ENCODE measurements around the gene MAML2. TPM values are rescaled to one million over a fixed set of nuclear protein-coding genes. Genes with fewer than 3 reads are reported as not detected.

Gene MAML2
- total RNA-seq, 1 donor from 2014 or later: 3.8 TPM

DNA sequence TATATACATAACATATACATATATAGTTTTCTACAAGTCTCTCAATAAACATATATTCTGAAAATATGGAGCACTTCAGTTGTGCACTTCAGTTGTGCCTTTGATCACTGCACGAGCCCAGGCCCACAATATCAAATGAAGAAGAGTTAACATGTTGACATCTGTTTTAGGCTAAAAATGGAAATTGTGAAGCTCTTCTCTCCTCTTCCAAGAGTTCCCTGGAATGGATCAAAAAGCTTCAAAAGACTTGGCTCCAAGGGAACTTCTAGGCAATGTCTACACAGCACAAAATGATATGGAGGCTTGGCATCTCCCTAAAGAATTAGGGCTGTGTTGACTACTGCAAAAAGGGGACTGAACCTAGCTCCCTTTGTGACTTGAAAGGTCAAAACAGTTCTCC lies 36.9 kb downstream of the MAML2 start:
- no peaks in the 10 kb centered on the region for H3F3A ChIP-seq (ENCODE audit: low read depth)
- no peak overlapping the region for H3K9ac ChIP-seq
- H3K9me3 ChIP-seq (ENCODE audit: low read depth): no peaks in the 10 kb centered on the region
- no peak for DNase-seq (ENCODE audit: low spot score)
- peak overlapping the region; percentile 48 for H3K4me2 ChIP-seq
- H4K20me1 ChIP-seq (ENCODE audit: low read depth): no peaks in the 10 kb centered on the region
- no peak overlapping the region for H3K27ac ChIP-seq
- no peak overlapping the region for H3K4me3 ChIP-seq
- H2AFZ ChIP-seq (replicated peaks): no peak overlapping the region
- no peaks in the 10 kb centered on the region for H3K79me2 ChIP-seq (ENCODE audit: low read depth)
- peaks cover 16% of the 10 kb centered on the region for H3K4me1 ChIP-seq
- Mint-ChIP-seq H3K4me3 (peak overlapping the region; percentile 56), H3K4me1 (peaks cover 59% of the 10 kb centered on the region), H3K9me3 (no peaks in the 10 kb centered on the region), H3K27me3 (ENCODE audit: insufficient read depth, low read depth) (no peaks in the 10 kb centered on the region), H3K27ac (peak overlapping the region; percentile 96), H3K36me3 (no peaks in the 10 kb centered on the region)
- no peaks in the 10 kb centered on the region for H3K27me3 ChIP-seq
- TF ChIP-seq EZH2phosphoT487 (IDR thresholded peaks at IDR 0.05) (no peak), EZH2 (IDR thresholded peaks at IDR 0.05) (no peak)
- TF ChIP-seq, protein P1, sequence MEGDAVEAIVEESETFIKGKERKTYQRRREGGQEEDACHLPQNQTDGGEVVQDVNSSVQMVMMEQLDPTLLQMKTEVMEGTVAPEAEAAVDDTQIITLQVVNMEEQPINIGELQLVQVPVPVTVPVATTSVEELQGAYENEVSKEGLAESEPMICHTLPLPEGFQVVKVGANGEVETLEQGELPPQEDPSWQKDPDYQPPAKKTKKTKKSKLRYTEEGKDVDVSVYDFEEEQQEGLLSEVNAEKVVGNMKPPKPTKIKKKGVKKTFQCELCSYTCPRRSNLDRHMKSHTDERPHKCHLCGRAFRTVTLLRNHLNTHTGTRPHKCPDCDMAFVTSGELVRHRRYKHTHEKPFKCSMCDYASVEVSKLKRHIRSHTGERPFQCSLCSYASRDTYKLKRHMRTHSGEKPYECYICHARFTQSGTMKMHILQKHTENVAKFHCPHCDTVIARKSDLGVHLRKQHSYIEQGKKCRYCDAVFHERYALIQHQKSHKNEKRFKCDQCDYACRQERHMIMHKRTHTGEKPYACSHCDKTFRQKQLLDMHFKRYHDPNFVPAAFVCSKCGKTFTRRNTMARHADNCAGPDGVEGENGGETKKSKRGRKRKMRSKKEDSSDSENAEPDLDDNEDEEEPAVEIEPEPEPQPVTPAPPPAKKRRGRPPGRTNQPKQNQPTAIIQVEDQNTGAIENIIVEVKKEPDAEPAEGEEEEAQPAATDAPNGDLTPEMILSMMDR (IDR thresholded peaks at IDR 0.05): no peak
- H3K36me3 ChIP-seq: no peaks in the 10 kb centered on the region

DNA sequence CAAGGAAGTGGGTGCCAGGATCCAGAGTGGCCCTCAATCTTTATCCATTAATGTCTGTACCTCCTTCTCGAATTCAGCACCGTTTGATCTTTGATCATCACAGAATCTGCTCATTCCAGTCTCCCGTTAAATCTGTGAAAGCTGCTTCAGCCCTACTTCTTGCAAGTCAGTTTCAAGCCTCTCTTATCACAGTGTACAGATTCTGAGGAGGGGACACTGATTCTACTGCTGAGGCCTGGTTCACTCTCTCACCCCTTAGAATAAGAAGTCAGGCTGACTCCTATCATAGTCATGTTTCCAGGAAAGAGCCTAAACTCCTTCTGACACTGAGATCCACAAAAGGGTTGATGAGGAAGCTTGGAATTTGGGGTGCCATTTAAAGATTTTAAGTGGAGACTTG lies 39.0 kb downstream of the MAML2 start:
- H3K27ac Mint-ChIP-seq: peak overlapping the region; percentile 86

DNA sequence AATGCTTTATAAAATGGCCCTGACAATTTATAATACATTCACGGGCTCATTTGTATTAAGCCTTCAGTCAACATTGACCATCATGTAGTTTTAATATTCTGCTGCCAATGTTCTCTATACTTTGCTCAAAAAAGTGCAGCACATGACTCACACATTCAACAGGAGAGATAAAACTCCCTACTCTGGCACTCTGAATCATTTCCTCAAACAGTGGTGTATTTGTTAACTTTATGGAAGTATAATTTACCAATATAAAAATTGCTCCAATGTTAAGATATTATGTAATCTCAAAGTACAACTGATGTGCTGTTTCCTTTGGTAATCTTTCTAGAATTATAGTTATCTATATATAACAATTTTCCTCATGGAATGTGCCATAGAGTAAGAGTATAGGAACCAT lies 39.9 kb downstream of the MAML2 start:
- Histone ChIP-seq H3K4me1 (peaks cover 16% of the 10 kb centered on the region), H3K27me3 (no peaks in the 10 kb centered on the region), H3K27ac (no peak overlapping the region), H4K20me1 (ENCODE audit: low read depth) (no peaks in the 10 kb centered on the region), H3K4me3 (no peak overlapping the region), H3F3A (ENCODE audit: low read depth) (no peaks in the 10 kb centered on the region), H3K4me2 (no peak overlapping the region), H3K9me3 (ENCODE audit: low read depth) (no peaks in the 10 kb centered on the region), H3K9ac (no peak overlapping the region), H3K79me2 (ENCODE audit: low read depth) (no peaks in the 10 kb centered on the region), H2AFZ (replicated peaks) (no peak overlapping the region), H3K36me3 (no peaks in the 10 kb centered on the region)
- Mint-ChIP-seq H3K4me3 (no peak overlapping the region), H3K36me3 (no peaks in the 10 kb centered on the region), H3K4me1 (peaks cover 54% of the 10 kb centered on the region), H3K27me3 (ENCODE audit: insufficient read depth, low read depth) (peaks cover 2% of the 10 kb centered on the region), H3K9me3 (peaks cover 3% of the 10 kb centered on the region), H3K27ac (no peak overlapping the region)
- no peak for DNase-seq (ENCODE audit: low spot score)
- TF ChIP-seq EZH2phosphoT487 (IDR thresholded peaks at IDR 0.05) (no peak), EZH2 (IDR thresholded peaks at IDR 0.05) (no peak)
- TF ChIP-seq, protein P1 (IDR thresholded peaks at IDR 0.05): no peak

More for the DNA sequence above, 39.0 kb downstream of the MAML2 start:
- H3K4me3 ChIP-seq: no peak overlapping the region
- no peaks in the 10 kb centered on the region for H3K79me2 ChIP-seq (ENCODE audit: low read depth)
- H3K4me2 ChIP-seq: no peak overlapping the region
- Mint-ChIP-seq H3K27me3 (ENCODE audit: insufficient read depth, low read depth) (peaks cover 2% of the 10 kb centered on the region), H3K36me3 (no peaks in the 10 kb centered on the region), H3K4me3 (no peak overlapping the region), H3K9me3 (peaks cover 3% of the 10 kb centered on the region), H3K4me1 (peaks cover 62% of the 10 kb centered on the region)
- H3F3A ChIP-seq (ENCODE audit: low read depth): no peaks in the 10 kb centered on the region
- no peaks in the 10 kb centered on the region for H3K9me3 ChIP-seq (ENCODE audit: low read depth)
- H3K27ac ChIP-seq: no peak overlapping the region
- TF ChIP-seq EZH2 (IDR thresholded peaks at IDR 0.05) (no peak), EZH2phosphoT487 (IDR thresholded peaks at IDR 0.05) (no peak)
- TF ChIP-seq, protein P1 (IDR thresholded peaks at IDR 0.05): no peak
- no peak for DNase-seq (ENCODE audit: low spot score)
- no peak overlapping the region for H2AFZ ChIP-seq (replicated peaks)
- no peak overlapping the region for H3K9ac ChIP-seq
- H3K4me1 ChIP-seq: peaks cover 16% of the 10 kb centered on the region
- H3K36me3 ChIP-seq: no peaks in the 10 kb centered on the region
- H3K27me3 ChIP-seq: no peaks in the 10 kb centered on the region
- H4K20me1 ChIP-seq (ENCODE audit: low read depth): no peaks in the 10 kb centered on the region

All from neural progenitor cell (in vitro differentiated cells).